B cell (primary cell): ENCODE results near the gene DGKE.

Experiments
- EZH2 ChIP-seq: IDR thresholded peaks from 2 replicates; pipeline ENCODE4 v1.6.1; 2012; ENCODE audit warnings: borderline replicate concordance, low read depth, mild to moderate bottlenecking, moderate library complexity, low read length; ENCODE audit not compliant: insufficient read depth, poor library complexity, severe bottlenecking
- TF ChIP-seq, protein P1 (sequence below): fragments of 200-600 bp; IDR thresholded peaks from one replicate; pipeline ENCODE4 v1.8.0; 2022; ENCODE audit warnings: antibody characterized with exemption, mild to moderate bottlenecking

DNA sequence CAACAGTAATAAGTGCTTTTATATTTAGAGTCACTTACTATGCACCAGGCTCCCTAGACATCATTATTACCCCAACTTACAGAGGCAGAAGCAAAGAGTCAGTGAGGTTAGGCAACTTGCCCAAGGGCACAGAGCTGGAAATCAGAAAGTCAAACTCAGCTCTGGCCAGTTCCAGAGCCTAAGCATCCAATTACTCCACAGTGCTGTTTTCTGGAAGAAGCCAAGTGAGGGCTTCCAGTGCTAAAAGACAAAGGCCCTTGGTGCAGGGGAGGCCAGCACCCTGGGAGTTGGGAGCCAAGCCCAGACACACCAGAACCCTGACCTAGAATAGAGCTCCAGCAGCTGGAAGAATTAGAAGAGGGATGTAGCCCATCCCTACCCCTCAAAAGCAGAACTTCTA lies 40.4 kb upstream of the DGKE start:
- TF ChIP-seq, protein P1, sequence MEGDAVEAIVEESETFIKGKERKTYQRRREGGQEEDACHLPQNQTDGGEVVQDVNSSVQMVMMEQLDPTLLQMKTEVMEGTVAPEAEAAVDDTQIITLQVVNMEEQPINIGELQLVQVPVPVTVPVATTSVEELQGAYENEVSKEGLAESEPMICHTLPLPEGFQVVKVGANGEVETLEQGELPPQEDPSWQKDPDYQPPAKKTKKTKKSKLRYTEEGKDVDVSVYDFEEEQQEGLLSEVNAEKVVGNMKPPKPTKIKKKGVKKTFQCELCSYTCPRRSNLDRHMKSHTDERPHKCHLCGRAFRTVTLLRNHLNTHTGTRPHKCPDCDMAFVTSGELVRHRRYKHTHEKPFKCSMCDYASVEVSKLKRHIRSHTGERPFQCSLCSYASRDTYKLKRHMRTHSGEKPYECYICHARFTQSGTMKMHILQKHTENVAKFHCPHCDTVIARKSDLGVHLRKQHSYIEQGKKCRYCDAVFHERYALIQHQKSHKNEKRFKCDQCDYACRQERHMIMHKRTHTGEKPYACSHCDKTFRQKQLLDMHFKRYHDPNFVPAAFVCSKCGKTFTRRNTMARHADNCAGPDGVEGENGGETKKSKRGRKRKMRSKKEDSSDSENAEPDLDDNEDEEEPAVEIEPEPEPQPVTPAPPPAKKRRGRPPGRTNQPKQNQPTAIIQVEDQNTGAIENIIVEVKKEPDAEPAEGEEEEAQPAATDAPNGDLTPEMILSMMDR: no peak
- no peak for TF ChIP-seq EZH2
